Astrocyte of the hippocampus (primary cell): Measurements from ENCODE around the gene MRPL40.
A peak's percentile ranks its signal among the peaks of the same experiment; 100 is the strongest.
"Not testable (repeated sequence)": the region's sequence is repeated elsewhere in the genome, so short reads cannot be mapped to it uniquely, and the experiment has no call there.

Experiments used
- DNase-seq: peaks from one replicate; pipeline ENCODE4 v3.0.0; 2011; ENCODE audit warnings: low read depth, low spot score

MRPL40 gene

DNA sequence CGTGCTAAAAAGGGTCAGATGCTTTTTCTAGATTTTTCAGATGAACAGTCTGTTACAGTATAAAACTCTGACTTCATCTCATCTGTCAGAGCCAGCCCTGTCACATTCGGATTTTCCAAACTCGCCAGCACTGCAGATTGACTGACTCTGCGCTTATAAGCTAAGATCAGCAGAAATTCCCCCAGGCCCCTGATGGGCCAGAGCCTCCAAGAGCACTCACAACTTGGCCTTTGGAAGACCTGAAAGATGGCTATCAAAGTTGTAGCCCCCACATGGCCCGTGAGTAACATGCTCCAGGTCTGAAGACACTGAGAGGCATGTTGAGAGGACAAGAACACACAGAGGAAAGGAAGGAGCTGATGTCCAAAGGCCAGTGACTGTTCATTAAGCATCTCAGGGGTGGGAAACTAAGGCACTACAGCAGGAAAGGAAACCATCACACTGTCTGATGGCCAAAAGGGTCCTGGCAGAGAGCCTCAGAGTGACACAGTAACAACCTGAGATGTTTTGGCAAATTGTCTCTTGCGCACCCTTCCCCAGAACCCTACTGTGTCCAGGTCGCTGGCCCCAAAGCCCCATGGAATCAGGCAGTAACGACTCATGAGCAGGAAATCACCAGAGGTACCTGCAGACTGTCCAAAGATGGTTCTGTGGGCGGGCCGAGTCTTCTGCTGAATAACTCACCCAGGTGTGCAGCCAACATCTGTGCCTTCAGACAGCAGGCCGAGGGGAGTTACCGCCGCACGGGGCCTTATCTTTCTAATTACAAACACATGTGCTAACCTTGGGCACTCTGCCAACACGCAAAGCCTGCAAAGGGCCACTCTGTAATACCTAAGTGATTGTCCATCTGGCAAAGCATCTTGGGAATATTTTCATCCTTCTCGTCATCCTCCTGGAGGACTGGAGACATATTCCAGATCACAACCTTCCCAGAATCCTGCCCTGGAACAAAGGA, 24.4 kb upstream of the MRPL40 start:
- no peak for DNase-seq

DNA sequence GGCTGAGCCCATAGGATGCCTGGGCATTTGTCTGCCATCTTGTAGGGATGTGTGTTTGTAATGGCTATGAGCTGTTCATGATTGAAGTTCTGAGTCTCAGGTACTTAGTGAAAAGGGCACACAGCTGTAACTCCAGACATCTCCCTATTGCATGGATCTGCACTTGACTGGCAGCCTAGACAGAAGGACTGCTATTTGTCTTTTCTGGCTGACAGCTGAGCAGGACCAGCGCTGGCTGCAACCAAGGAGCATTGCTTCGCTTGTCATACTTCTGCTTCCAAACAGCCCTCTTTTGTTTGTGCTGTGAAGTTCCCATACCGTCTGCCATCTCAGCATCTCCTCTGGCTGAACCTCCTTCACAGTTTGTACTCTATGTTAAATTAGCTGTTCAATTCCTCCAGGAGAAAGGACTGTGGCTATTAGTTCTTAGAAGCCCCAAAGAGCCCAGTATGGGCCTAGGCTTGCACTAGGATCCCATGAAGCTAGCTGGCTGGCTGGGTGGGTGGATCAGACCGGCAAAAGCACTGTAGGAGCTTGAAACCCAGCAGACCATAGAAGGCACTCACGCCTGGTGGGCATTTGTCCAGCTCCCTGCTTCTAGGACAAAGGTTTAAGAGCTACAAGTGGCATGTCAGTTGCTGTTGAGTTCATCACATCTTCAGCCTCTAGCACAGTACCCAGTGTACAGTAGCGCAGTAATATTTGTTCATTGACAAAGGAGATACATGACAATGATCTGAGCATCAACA, 21.2 kb upstream of the MRPL40 start:
- DNase-seq: no peak

DNA sequence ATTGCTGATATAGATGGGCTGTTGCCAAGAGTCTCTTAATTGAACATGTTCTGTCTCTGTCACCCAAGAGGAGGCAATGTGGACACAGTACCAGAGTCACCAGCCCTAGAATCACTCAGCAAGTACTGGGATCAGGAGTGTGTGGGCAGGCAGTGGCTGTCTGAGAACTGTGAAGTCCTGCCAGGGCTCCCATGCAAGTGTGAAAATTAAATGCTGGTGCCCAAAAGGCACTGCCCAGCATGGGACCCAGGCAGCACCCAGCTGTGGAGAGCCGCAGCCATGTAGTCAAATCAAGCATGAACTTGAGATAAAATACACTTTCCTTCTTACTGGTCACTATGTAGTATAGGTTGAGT, 20.7 kb upstream of the MRPL40 start:
- DNase-seq: no peak

DNA sequence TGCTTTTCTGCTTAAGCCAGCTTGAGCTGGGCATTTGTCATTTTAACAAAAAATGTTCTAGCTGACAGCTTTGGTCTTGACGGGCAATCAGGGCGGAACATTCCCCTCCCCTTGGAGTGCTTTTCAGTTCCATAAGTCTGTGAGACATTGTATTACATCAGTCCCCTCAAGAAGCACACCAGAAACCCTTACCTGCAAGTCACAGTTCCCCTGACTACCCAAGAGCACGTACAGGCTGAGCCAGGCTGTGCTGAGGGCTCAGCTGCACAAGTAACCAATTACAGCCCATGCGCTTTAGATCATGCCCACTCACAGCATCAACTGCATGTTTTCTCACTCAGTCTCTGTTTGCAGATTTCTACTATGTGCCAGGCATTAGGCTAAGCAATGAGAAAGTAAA, 19.9 kb upstream of the MRPL40 start:
- no peak for DNase-seq

DNA sequence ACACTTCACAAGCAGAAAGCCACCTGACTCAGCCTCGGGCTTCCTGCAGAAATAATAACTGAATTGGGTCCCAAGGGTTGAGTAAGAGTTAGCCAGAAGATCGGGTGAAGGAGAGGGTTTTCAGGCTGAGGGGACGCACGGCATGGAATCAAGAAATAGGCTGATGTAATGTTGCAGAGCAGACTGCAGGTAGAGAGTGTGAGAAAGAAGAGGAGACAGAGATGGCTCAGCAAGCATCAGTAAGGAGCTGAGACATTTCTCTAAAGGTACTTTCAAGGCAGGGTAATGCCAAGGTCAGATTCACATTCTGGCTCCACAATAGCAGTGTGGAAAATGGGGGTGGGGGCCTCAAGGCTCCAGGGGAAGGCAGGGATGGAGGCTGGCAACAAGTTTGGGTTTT, 19.4 kb upstream of the MRPL40 start:
- no peak for DNase-seq

DNA sequence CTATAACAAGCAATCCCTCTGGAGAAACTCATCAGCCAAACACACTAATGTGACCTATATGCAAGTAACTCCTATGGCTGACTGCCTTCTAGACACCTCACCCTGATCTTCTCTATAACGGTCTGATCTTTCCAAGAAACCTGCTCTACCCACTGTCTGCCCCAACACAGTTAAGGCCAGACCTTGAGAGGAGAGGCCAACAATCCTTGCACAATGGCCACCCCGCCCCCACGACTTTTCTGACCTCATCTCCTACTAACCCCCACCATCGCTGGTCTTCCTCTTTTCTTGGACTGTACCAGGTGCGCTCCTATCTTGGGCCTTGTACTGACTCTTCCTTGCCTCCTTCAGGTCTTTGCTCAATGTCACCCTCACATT, 13.3 kb upstream of the MRPL40 start:
- DNase-seq: no peak

DNA sequence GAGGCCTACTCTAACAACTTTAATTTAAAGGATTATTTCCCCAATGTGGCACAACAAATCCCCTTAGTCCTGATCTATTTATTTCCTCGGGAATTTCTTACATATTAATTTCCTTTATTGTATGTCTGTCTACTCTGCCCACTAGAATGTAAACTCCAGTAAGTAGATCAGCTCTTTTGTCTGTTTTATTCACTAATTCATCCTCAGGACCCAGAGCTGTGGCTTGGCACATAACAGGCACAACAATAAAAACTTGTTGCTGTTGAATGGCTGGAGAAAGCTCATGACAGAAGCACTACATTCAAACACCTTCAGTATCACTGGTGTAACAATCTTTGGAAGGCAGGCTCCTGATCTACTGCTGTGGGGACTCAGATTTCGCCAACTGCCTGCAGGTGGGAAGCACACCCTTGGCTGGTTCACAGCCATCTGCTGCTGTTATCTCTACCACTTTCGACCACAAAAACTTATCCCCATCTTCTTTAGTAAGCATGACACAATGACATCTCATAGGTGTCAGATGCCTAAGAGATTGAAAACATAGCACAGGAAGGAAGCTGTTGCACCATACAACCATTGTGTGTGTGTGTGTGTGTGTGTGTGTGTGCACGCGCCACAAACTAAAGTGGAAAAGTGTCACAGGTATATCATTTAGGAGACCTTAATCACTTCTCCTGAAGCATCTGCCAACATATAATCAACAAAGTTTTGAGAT, 12.7 kb upstream of the MRPL40 start:
- DNase-seq: no peak

DNA sequence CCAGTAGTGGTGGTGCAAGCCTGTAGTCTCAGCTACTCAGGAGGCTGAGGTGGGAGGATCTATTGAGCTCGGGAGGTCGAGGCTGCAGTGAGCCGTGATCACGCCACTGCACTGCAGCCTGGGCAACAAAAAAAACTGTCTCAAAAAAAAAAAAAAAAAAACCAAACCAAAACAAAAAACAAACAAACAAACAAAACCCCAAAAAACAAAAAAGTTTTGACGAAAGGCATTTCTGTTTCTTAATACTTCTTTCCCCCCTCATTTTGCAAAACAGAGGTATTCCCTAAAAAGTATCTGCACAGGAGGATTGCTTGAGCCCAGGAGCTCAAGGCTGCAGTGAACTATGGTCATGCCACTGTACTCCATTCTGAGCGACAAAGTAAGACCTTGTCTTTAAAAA, 12.0 kb upstream of the MRPL40 start:
- DNase-seq: no peak

DNA sequence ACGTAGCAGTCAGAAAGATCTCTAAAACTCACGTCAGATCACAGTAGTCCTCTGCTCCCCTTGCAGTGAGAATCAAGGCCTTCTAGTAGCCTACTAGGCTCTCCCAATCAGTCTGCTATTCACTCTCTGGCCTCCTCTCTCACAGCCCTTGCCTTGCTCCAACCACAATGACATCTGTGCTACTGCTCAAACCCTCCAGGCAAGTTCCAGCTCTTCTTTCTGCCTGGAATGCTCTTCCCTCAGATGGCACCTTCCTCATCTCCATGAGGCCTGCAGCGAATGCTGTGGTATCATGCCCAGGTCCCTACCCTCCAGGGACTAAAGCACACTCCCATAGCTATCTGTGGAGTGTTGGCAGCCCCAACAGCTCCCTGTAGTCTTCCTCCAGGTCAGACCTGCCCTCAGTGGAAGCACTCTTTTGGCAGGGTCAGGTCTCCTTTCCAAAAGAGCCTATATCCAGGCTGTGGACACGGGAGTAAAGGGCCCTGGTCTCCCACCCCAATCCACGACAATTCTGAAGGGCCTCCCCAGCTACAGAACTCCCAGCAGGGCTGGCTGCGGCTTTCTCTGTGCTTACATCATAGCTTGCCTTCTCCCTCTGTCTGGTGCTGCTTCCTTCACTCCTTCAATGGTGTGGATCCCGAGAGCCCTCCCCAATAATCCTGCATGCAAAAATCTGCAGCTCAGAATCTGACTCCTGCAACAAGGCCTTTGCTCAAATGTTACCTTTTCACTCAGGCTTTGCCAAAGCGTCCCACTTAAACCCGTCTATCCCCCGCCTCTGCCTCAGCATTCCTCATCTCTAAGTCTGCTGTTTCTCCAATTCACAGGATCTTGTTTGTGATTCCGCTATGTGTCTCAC, 9.7 kb upstream of the MRPL40 start:
- no peak for DNase-seq

DNA sequence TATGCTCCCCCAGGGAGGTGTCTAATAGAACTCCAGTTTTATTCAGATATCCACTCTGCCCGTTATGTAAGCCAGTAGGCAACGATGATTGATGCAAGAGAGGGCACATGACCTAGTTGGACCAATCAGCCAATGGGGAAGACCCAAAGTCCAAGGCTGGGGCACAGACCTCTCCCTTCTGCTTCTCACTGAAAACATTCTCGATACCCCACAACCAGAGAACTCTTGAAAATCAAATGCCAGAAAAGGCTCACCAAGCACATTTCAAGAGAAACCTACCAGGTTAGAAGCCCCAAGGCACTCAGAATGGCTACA, 8.2 kb upstream of the MRPL40 start:
- no peak for DNase-seq

DNA sequence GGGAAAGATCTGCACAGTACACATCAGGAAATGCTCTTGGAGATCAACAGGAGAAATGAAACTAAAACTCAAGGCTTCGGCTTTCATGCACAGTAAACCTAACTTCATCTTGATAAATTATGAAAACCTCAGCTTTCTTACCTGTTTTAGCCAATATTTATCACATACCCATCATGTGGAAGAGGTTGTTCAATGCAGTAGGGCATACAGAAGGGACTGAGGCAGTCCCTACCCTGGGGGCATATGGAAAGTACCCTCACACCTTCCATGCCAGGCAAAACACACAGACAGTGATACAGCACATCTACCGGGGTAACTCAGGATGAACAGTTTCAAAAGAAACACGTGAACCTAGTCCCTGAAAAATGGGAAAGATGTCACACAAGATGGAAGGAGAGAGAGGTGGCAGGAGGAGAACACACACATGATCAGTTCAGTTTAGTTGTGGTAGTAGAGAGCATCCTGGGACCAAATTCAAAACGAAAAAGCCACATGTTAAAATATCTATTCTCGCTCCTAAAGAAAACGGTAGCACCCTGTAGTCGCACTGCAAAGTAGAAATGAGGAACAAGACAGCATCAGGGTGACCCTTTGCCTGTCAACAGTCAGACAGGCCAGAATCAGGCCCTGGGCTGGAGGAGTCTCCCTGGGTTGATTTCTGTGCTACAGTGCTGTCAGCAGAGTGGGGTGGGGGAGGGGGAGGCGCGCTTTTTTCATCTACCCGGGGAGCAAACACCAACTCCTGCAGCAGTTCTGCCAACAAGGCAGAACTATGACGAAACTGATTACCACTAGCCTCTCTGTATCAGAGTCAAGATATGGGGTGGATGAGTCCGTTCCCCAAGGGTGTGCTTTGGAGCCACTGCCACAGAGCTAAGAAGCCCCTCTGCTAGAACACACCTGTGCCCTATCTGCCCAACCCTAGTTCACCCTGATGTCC, 2.1 kb upstream of the MRPL40 start:
- DNase-seq: peak; percentile 67

DNA sequence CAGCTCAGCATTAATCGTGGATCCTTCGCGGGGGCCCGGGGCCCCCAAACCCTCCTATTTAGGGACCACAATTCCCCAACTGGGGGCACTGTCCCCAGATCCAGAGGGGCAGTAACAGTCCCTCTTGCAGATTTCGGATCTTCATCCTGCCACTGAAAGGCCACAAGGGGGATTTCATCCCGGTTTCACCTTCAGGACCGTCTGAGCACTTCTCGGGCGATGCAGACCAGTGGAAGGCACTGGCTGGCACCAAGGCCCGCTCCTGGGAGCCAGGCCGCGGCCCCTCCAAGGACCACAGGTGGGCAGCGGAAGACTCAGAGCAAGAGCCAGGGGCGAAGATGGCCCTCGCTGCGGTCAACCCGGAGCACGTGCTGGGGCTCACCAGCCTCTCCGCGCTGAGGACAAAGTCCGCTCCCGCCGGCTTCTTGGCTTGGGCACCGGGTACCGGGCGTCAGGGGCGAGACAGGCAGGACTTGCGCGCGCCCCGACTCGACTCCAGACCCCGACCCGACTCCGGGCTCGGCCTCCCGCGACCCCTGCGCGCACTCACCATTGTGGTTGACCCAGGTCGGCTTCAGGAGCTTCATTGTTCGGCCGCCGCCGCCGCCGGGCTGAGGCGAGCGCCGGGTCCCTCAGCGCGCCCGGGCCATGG, 1.3 kb upstream of the MRPL40 start:
- DNase-seq: peak; percentile 55

DNA sequence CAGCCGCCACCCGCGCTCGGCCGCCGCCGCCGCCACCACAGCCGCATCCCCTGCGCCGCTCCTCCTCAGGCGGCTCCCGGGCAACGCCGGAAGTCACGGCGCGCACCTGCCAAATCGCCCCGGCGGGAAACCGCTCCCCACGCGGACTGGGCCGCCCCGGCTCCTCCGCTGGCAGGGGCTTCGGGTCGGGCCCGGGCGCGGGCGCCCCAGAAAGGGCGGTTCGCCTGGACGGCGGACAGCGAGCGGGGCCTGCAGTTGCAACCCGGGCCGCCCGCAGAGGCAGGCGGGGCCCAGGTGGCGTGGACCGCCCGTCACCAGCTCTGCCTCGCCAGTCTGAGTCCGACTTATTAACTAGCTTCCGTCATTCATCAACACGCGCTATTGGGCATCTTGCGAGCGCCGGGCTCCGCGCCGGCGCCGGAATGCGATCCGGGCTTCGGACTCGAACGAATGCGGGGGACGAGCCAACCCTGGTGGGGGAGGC, 654 bp upstream of the MRPL40 start, which contains the start of gene HIRA:
HIRA (minus strand) TSS at position 85 of the 484 bp plus-strand sequence. CDS start 257 bp downstream, outside the sequence.
- DNase-seq: peak; percentile 91

DNA sequence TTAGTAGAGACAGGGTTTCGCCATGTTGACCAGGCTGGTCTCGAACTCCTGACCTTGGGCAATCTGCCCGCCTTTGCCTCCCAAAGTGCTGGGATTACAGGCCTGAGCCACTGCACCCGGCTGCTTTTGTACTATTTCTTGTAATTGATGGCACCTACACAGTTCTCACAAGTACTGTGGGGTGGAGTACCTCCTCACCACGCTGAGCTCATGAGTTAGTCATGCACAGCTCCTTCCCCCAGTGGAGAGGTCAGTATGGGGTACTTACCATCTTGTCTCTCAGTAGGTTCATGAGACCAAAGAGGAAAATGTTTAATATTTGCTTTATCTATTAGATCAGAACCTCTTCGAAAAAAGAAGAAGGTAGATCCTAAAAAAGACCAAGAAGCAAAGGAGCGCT, 2.1 kb downstream of the MRPL40 start:
- no peak for DNase-seq

DNA sequence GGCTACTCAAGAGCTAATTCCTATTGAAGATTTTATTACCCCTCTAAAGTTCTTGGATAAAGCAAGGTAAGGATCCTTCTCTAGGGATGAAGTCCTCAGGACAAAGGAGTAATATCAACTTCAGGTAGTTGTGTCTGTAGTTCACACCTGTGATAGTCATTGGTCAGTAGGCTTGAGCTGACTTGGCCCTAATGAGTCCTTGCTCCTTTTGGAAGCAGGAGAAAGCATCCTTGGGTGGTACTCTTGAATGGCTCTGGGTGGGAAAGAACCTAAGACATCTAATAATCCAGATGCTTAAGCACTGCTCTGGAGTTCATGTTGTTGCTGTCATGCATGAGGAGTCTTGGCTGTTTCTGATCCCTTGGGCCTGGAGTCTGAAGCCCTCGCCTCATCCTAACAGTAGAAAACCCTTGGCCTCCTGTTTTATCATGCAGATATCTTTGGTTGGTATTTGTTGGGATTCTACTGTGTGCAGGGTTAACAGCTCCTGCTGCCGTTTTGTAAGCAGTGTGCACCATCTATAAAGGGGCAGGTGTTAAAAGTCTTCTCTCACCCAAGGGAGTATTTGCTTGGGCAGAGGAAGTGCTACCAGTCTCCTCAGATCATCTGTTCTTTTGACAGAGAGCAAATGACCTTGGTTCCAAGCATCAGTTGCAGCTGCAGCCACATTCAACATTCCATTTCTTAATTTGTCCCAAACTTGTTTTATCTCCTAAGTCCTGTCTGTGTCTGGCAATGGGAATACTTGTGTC, 2.7 kb downstream of the MRPL40 start:
- DNase-seq: no peak

DNA sequence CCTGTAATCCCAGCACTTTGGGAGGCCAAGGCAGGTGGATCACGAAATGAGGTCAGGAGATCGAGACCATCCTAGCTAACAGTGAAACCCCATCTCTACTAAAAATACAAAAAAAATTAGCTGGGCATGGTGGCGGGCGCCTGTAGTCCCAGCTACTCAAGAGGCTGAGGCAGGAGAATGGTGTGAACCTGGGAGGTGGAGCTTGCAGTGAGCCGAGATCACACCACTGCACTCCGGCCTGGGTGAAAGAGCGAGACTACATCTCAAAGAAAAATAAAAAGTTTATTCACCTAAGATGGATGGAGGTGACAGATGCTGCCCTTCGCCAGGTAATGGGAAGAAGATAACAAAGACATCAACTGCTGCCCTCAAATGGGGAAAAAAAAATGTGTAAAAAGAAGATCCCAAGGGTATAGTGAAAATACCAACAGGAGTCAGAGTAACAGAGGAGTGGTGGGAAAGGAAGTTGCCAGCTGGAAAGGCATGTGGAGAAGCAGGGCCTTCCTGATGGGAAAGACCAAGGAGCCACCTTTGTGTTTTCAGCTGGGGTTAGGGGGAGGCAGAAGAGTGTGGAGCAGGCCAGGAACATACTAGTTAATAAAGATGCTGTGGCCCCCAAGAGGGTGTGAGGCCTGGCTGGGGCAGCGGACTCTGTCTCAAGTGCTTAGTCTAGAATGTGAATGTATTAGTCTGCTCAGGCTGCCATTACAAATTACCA, 4.3 kb downstream of the MRPL40 start:
- DNase-seq: not testable (repeated sequence)

DNA sequence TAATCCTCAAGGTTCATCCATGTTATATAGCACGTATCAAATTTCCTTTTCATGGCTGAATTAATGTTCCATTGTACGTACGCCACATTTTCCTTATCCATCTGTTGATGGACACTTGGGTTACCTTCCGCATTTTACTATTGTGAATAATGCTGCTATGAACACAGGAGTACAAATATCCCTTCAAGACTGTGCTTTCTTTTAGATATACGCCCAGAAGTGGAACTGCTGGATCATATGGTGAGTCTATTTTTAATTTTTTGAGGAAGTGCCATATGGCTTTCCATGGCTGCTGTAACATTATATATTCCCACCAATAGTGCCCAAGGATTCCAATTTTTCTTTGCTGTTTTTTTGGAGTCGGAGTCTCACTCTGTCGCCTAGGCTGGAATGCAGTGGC, 6.0 kb downstream of the MRPL40 start:
- no peak for DNase-seq
